ENCODE results near the gene FYCO1. TPM values are rescaled to one million over a fixed set of nuclear protein-coding genes. Genes with fewer than 3 reads are reported as not detected.
A peak's percentile ranks its signal among the peaks of the same experiment; 100 is the strongest.
"Not testable (repeated sequence)": the region's sequence is repeated elsewhere in the genome, so short reads cannot be mapped to it uniquely, and the experiment has no call there.

FYCO1 gene
- 1 to 10 TPM; 9.3 to 9.9 (median 9.8) TPM for total RNA-seq

DNA sequence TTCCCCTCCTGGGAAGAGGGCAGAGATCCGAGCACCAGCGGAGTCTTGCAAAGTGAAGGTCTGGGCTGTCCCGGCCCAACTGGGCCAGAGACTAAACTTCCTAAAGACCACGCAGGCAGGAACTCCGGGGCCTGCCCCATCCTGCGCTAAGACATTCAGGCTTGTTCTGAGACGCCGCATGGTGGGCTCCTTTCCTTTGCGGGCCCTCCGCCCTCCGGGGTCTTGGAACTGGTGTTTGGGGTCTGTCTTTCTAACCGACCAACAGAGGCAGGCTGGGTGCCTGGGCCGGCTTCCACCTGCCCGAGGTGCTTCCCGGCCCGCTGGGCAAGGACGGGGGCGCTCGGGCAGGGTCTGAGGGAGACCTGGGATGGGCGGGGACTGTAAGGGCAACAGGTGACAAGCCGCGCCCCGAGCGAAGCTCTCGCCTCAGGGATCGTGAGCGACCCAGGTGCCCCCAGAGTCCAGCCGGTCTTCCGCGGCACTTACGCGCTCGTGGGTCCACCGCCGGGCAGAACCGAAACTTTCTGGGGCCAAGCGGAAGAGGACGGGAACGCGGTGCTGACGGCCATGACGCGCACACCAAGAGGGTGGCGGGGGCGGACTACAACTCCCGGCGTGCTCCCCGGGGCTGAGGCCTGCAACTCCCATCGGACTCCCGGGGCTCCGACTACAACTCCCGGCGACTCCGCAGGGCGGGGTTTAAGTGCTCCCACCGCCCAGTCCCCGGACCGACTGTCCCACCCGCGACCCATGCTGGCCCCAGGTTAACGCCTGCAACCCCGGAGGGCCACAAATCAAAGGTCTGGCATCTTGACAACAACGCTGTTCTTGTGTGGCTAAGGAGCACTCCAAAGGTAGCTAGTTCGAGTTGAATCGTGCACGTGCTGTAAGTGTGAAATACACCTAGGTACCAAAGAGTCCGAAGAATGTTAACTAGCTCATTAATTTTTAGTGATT lies at the start of gene FYCO1:
Gene FYCO1, minus strand, starts transcription at position 589 of the 957 bp plus-strand sequence. CDS start 10,914 bp downstream, outside the sequence.
- peaks cover 40% of the 10 kb centered on the region for H3K4me1 Mint-ChIP-seq (ENCODE audit: low read depth)
- H3K36me3 Mint-ChIP-seq (ENCODE audit: insufficient read depth) = no peaks in the 10 kb centered on the region
- H3K4me3 Mint-ChIP-seq = peak within 1 kb of the TSS; percentile 87
- peak; percentile 85 for DNase-seq
- H3K9me3 Mint-ChIP-seq = no peaks in the 10 kb centered on the region
- no peaks in the 10 kb centered on the region for H3K27me3 Mint-ChIP-seq (ENCODE audit: low read depth)
- peak; percentile 84 to 86 for ATAC-seq

DNA sequence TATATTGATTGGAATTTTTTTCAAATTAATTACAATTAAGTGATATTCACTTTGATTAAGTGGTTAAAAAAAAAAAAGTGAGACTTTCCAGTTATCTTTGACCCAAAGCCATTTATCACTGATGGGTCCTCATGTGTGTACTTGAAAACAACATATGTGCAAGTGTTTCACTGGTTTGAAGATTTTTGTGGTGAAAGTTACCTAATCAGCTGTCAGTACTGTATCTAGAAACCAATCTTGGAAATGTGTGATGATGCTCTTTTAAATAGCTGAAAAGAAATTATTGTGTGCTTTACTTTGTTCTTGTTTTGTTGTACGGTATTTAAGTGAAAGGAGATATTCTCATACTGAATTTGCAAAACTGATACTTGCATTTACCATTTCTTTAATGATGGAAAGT lies 43.3 kb upstream of the FYCO1 start:
- H3K4me1 Mint-ChIP-seq (ENCODE audit: low read depth) = no peaks in the 10 kb centered on the region
- no peaks in the 10 kb centered on the region for H3K36me3 Mint-ChIP-seq (ENCODE audit: insufficient read depth)
- ATAC-seq = no peak
- no peaks in the 10 kb centered on the region for H3K27me3 Mint-ChIP-seq (ENCODE audit: low read depth)
- no peak overlapping the region for H3K4me3 Mint-ChIP-seq
- no peak for DNase-seq
- peaks cover 9% of the 10 kb centered on the region for H3K9me3 Mint-ChIP-seq

DNA sequence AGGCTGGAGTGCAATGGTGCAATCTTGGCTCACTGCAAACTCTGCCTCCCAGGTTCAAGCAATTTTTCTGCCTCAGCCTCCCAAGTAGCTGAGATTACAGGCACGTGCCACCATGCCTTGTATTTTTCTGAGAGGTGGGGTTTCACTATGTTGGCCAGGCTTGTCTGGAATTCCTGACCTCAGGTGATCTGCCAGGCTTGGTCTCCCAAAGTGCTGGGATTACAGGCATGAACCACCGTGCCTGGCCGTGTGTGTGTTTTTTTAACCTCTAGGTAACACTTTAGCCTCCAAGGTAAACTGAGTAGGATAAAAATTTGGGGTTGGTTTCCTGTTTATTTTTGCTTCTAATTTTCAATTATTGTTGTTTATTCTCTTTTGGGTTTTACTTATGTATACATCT lies 42.4 kb upstream of the FYCO1 start:
- not testable (repeated sequence) for H3K36me3 Mint-ChIP-seq (ENCODE audit: insufficient read depth); H3K4me3 Mint-ChIP-seq; H3K27me3 Mint-ChIP-seq (ENCODE audit: low read depth); H3K9me3 Mint-ChIP-seq; H3K4me1 Mint-ChIP-seq (ENCODE audit: low read depth); ATAC-seq; DNase-seq

DNA sequence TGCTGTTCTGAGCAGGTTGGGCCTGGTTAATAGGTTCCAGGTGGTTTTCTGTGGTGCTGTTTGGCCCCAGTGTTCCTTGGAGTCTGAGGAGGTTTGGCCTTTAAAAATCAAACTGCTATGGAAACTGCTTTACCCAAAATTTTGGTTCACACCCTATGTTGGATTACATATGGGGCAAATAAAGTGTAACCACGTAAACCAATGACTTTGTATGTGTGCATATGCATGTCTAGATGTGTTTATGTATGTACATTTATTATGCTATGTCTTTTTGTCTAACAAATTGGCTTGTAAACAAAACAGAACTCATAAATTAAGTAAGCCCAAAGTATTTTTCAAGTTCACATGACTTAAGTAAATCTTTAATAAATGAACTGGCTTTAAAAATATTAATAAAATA lies 40.6 kb upstream of the FYCO1 start:
- Mint-ChIP-seq H3K4me1 (ENCODE audit: low read depth) (no peaks in the 10 kb centered on the region), H3K4me3 (no peak overlapping the region), H3K36me3 (ENCODE audit: insufficient read depth) (no peaks in the 10 kb centered on the region), H3K9me3 (no peaks in the 10 kb centered on the region), H3K27me3 (ENCODE audit: low read depth) (no peaks in the 10 kb centered on the region)
- no peak for DNase-seq
- ATAC-seq = no peak

DNA sequence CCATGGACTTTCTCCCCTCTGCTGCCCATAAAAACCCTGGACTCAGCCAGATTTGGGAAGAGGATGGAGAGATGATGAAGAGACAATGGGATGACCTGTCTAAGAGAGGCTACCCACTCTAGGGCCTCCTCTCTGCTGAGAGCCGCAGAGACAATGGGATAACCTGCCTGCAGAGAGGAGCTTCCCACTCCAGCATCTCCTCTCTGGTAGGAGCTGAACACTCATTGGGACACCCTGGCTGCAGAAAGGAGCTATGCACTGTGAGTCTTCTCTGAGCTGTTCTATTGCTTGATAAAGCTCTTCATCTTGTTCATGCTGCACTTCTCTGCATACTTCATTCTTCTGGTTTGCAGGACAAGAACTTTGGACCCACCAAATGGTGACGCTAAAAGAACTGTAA lies 36.1 kb upstream of the FYCO1 start:
- DNase-seq (no peak), ATAC-seq (no peak)
- Mint-ChIP-seq H3K9me3 (peaks cover 9% of the 10 kb centered on the region), H3K27me3 (ENCODE audit: low read depth) (no peaks in the 10 kb centered on the region), H3K36me3 (ENCODE audit: insufficient read depth) (no peaks in the 10 kb centered on the region), H3K4me3 (no peak overlapping the region), H3K4me1 (ENCODE audit: low read depth) (no peaks in the 10 kb centered on the region)

DNA sequence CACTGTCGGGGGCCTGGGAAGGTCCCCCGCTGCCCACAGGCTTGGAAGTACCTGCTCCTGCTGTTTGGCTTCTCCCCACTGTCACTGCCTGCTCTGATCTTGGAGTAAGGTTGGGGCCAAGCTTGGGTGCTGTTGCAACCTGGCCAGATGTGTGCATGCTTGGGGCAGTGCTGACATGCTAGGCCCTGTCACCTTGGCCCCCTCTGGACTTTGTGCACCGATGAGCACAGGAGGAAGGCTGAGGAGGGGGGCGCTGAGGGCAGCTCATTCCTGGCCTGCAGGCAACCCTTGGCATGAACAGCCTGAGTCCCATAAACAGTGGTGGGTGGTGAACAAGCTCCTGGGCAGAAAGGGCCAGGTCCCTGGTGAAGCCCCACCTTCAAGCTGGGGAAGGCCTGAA lies 35.6 kb upstream of the FYCO1 start:
- no peaks in the 10 kb centered on the region for H3K4me1 Mint-ChIP-seq (ENCODE audit: low read depth)
- no peak overlapping the region for H3K4me3 Mint-ChIP-seq
- peaks cover 9% of the 10 kb centered on the region for H3K9me3 Mint-ChIP-seq
- no peaks in the 10 kb centered on the region for H3K27me3 Mint-ChIP-seq (ENCODE audit: low read depth)
- DNase-seq (no peak), ATAC-seq (no peak)
- no peaks in the 10 kb centered on the region for H3K36me3 Mint-ChIP-seq (ENCODE audit: insufficient read depth)

DNA sequence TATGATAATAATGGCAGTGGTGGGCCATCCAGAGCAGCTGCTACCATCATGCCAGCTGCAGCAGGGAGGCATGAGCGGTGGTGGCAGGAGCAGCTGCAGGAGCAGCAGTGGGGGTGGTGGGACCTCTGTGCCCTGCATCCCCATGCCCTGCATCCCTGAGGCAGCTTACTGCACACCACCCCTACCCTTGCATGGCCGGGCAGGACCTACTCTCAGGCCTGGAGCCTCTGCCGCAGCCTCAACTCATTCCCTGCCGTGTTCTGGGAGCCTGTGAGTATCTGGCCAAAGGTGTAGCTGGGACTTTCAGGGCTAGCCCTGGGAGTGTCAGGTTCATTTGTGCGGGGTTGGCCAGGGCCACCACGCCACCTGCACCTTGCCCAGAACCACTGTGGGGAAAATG lies 35.0 kb upstream of the FYCO1 start:
- Mint-ChIP-seq H3K4me3 (no peak overlapping the region), H3K36me3 (ENCODE audit: insufficient read depth) (no peaks in the 10 kb centered on the region), H3K4me1 (ENCODE audit: low read depth) (no peaks in the 10 kb centered on the region), H3K9me3 (peaks cover 9% of the 10 kb centered on the region), H3K27me3 (ENCODE audit: low read depth) (no peaks in the 10 kb centered on the region)
- ATAC-seq (no peak), DNase-seq (no peak)

DNA sequence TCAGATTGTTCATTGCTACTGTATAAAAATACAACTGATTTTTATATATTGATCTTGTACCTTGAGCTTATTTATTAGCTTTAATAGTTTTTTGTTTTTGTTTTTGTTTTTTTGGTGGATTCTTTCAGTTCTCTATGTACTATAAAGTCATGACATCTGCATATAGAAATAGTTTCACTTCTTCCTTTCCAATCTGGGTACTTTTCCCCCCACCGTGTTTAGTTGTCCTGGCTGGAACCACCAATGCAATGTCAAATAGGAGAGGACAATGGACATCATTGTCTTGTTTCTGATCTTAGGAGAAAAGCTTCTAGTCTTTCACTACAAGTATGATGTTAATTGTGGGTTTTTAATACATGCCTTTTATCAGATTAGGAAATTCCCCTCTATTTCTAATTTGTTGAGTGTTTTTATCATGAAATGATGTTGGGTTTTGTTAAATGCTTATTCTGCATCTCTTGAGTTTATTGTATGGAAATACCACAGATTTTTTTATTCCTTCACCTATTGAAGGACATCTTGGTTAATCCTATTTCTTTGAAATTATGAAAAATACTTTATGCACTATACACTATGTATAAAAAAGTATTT lies 34.4 kb upstream of the FYCO1 start:
- no peak for ATAC-seq

DNA sequence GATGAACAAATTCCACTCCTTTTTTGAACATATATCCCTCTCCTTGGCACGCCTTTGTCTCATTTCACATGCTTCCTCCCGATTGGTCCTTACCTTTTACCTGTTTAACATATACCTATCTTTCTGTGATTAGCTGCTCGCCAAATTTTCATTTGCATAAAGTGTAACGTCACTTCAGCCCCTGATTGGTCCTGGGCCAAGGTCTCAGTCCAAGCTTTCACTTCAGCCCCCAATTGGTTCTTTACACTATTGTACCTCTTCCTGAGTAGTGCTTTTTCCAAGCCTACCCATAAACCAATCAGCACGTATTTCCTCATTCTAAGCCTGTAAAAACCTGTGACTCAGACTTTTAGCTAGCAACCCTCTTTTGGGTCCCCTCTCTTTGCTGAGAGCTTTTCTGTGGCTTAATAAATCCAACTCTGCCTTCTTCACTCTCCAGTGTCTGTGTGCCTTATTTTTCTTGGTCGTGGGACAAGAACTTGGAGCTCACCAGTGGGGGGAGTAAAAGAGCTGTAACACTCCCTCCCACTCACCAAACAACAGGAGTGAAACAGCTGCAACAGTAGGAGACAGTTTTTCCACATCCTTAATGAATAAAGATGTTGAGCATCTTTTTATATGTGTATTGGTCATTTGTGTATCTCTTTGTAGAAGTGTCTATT lies 32.2 kb upstream of the FYCO1 start:
- Mint-ChIP-seq H3K36me3 (ENCODE audit: insufficient read depth) (no peaks in the 10 kb centered on the region), H3K4me1 (ENCODE audit: low read depth) (no peaks in the 10 kb centered on the region), H3K4me3 (no peak overlapping the region), H3K27me3 (ENCODE audit: low read depth) (no peaks in the 10 kb centered on the region), H3K9me3 (peaks cover 9% of the 10 kb centered on the region)
- DNase-seq (no peak), ATAC-seq (no peak)

More for the DNA sequence above, 34.4 kb upstream of the FYCO1 start:
- Mint-ChIP-seq H3K4me1 (ENCODE audit: low read depth) (no peaks in the 10 kb centered on the region), H3K4me3 (no peak overlapping the region), H3K27me3 (ENCODE audit: low read depth) (no peaks in the 10 kb centered on the region), H3K9me3 (peaks cover 9% of the 10 kb centered on the region), H3K36me3 (ENCODE audit: insufficient read depth) (no peaks in the 10 kb centered on the region)
- DNase-seq = no peak

DNA sequence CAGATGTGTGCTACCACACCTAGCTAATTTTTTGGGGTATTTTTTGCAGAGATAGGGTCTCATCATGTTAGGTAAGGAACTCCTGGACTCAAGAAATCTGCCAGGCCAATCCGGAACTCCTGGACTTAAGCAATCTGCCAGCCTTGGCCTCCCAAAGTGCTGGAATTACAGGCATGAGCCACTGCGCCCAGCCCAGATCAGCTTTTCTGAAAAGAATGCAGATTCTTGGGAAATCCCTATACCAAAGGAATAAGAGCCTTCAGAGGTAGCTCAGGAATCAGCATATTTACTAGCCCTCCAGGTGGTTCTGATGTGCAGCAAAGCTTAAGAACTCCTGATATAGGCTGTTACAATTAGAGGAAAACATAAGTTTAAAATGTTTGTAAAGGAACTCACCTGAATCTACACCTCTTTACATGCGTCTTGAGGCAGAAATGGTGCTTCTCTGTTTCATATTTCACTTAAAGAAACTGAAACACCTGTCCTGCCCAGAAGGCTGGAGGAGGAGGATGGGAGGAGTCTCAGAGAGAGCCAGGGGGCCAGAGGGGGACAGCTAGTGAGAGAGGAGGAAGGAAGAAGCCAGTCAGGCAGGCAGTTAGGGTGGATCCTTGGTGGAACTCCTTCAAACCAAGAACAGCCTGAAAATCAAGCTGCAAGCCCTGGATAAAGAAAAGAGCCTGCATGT lies 31.5 kb upstream of the FYCO1 start, which contains the start of gene XCR1:
Gene XCR1, minus strand, starts transcription at position 463 of the 685 bp plus-strand sequence. CDS start 5,536 bp downstream, outside the sequence.
- Mint-ChIP-seq H3K4me3 (no peak within 1 kb of the TSS), H3K27me3 (ENCODE audit: low read depth) (no peaks in the 10 kb centered on the region), H3K4me1 (ENCODE audit: low read depth) (no peaks in the 10 kb centered on the region), H3K9me3 (peaks cover 9% of the 10 kb centered on the region), H3K36me3 (ENCODE audit: insufficient read depth) (no peaks in the 10 kb centered on the region)
- ATAC-seq (no peak), DNase-seq (no peak)

DNA sequence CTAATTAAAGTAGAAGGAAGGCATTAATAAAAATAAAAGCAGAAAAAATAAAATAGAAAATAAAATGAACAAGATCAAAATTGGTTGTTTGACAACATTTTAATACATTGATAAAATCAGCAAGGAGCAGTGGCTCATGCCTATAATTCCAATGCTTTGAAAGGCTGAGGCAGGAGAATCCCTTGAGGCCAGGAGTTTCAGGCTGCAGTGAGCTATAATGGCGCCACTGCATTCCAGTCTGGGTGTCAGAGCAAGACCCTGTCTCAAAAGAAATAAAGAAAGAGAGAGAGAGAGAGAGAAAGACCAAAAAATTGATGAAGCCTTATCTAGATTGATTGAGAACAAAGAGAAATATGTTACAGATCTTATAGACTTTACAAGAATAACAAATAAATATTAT lies 29.5 kb upstream of the FYCO1 start:
- Mint-ChIP-seq H3K4me1 (ENCODE audit: low read depth) (no peaks in the 10 kb centered on the region), H3K4me3 (no peak overlapping the region), H3K9me3 (peaks cover 9% of the 10 kb centered on the region), H3K36me3 (ENCODE audit: insufficient read depth) (no peaks in the 10 kb centered on the region), H3K27me3 (ENCODE audit: low read depth) (no peaks in the 10 kb centered on the region)
- ATAC-seq (no peak), DNase-seq (no peak)

DNA sequence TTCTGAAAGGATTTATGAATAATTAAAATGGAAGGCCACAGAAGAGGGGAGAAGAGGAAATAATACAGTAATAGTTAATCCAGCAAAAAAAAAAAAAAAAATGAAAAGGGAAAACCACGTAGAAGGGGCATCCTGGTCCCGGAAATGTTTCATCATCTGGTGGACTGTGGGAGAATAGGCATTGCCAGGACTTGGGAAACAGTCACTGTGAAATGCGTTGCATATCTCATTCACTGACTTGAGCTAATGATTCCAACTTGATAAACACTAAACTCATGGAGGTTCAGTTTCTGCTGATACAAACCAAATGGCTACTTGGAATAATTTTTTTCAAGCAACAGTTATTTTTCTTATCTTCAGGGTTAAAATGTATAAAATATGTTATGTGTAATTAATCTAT lies 28.5 kb upstream of the FYCO1 start:
- Mint-ChIP-seq H3K36me3 (ENCODE audit: insufficient read depth) (no peaks in the 10 kb centered on the region), H3K4me3 (no peak overlapping the region), H3K9me3 (peaks cover 9% of the 10 kb centered on the region), H3K27me3 (ENCODE audit: low read depth) (no peaks in the 10 kb centered on the region), H3K4me1 (ENCODE audit: low read depth) (peaks cover 6% of the 10 kb centered on the region)
- no peak for DNase-seq
- ATAC-seq = no peak

DNA sequence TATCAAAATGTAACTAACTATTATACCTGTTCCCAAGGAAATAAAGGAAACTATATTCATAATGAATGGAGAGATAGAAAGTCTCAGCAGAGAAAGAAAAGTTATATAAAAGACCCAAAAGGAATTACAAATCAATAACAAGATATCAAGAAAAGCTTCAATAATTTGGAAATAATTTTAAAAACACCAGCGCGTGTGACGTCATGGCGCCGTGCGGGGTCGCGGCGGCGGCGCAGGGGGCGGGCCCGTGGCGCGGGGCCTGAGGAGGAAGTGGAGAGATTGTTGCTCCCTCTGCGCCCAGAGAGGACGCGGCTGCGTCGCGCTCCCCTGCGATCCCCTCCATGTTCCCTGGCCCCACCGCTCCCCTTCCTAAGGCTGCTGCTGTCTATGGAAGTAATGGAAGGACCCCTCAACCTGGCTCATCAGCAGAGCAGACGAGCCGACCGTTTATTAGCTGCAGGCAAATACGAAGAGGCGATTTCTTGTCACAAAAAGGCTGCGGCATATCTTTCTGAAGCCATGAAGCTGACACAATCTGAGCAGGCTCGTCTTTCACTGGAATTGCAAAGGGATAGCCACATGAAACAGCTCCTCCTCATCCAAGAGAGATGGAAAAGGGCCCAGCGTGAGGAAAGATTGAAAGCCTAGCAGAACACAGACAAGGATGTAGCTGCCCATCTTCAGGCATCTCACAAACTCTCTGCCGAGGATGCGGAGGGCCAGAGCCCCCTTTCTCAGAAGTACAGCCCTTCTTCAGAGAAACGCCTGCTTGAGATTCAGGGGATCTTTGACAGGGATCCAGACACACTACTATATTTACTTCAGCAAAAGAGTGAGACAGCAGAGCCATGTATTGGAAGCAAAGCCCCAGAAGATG lies 27.5 kb upstream of the FYCO1 start:
- no peak for DNase-seq
- Mint-ChIP-seq H3K4me1 (ENCODE audit: low read depth) (peaks cover 6% of the 10 kb centered on the region), H3K4me3 (no peak overlapping the region), H3K36me3 (ENCODE audit: insufficient read depth) (no peaks in the 10 kb centered on the region), H3K27me3 (ENCODE audit: low read depth) (no peaks in the 10 kb centered on the region), H3K9me3 (peaks cover 6% of the 10 kb centered on the region)
- no peak for ATAC-seq
